HG02973 (cell line): ENCODE measurements around the gene STAT1.

Experiments
- ATAC-seq: cut with Tn5 transposase; IDR thresholded peaks from one replicate; pipeline ENCODE4 v1.9.1; 2021; ENCODE audit warnings: moderate library complexity; ENCODE audit not compliant: unreplicated experiment

The STAT1 gene

GRCh38 chr2:191032588-191033429 lies 18.8 kb upstream of the STAT1 start:
- no peak for ATAC-seq

- ATAC-seq: no peak
Measured at GRCh38 chr2:191031256-191031655, 17.3 kb upstream of the STAT1 start.

GRCh38 chr2:191030521-191031154 lies 16.7 kb upstream of the STAT1 start:
- ATAC-seq: peak; percentile 81

GRCh38 chr2:191029280-191029950 lies 15.4 kb upstream of the STAT1 start:
- ATAC-seq: no peak

GRCh38 chr2:191026377-191026776 lies 12.4 kb upstream of the STAT1 start:
- no peak for ATAC-seq

- no peak for ATAC-seq
Measured at GRCh38 chr2:191025135-191025534, 11.2 kb upstream of the STAT1 start.

- no peak for ATAC-seq
Measured at GRCh38 chr2:191023235-191023679, 9.3 kb upstream of the STAT1 start.

GRCh38 chr2:191020742-191021381 lies 6.9 kb upstream of the STAT1 start:
- peak; percentile 19 for ATAC-seq

- peak; percentile 67 for ATAC-seq
Measured at GRCh38 chr2:191020221-191020741, 6.3 kb upstream of the STAT1 start.

GRCh38 chr2:191019376-191019775 lies 5.4 kb upstream of the STAT1 start:
- ATAC-seq: no peak

- ATAC-seq: no peak
Measured at GRCh38 chr2:191018643-191019119, 4.7 kb upstream of the STAT1 start.

- no peak for ATAC-seq
Measured at GRCh38 chr2:191018048-191018447, 4.1 kb upstream of the STAT1 start.

- ATAC-seq: no peak
Measured at GRCh38 chr2:191015831-191016230, 1.9 kb upstream of the STAT1 start.

- no peak for ATAC-seq
Measured at GRCh38 chr2:191015239-191015638, 1.3 kb upstream of the STAT1 start.

GRCh38 chr2:191014653-191015020 lies 666 bp upstream of the STAT1 start:
- ATAC-seq: no peak

- ATAC-seq: no peak
Measured at GRCh38 chr2:191013682-191013931, 364 bp downstream of the STAT1 start.

GRCh38 chr2:191012845-191013681 lies 908 bp downstream of the STAT1 start:
- ATAC-seq: no peak

- ATAC-seq: no peak
Measured at GRCh38 chr2:191012346-191012745, 1.6 kb downstream of the STAT1 start.

GRCh38 chr2:191010887-191011885 lies 2.8 kb downstream of the STAT1 start:
- ATAC-seq: no peak
